ENCODE data around the gene TEAD1.

Gene TEAD1

DNA sequence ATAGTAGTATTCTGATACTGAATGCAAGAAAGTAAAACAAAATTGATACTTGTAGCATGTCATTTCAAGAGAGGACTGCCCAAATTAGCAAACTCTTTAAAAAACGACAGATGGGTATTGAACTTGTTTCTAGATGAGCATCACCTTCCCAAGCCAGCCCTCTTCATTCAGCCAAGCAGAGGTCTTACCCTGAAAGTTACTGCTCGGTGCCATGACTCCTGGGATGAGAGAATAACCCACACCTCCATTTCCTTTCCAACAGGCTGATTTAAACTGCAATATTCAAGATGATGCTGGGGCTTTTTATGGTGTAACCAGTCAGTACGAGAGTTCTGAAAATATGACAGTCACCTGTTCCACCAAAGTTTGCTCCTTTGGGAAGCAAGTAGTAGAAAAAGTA is 250.4 kb downstream of the TEAD1 start:
- Mint-ChIP-seq H3K27ac (no peak overlapping the region), H3K9me3 (no peaks in the 10 kb centered on the region), H3K36me3 (ENCODE audit: low read depth) (peaks cover 28% of the 10 kb centered on the region), H3K27me3 (ENCODE audit: low read depth) (no peaks in the 10 kb centered on the region), H3K4me3 (no peak overlapping the region), H3K4me1 (peaks cover 6% of the 10 kb centered on the region)
- TF ChIP-seq, protein P1, sequence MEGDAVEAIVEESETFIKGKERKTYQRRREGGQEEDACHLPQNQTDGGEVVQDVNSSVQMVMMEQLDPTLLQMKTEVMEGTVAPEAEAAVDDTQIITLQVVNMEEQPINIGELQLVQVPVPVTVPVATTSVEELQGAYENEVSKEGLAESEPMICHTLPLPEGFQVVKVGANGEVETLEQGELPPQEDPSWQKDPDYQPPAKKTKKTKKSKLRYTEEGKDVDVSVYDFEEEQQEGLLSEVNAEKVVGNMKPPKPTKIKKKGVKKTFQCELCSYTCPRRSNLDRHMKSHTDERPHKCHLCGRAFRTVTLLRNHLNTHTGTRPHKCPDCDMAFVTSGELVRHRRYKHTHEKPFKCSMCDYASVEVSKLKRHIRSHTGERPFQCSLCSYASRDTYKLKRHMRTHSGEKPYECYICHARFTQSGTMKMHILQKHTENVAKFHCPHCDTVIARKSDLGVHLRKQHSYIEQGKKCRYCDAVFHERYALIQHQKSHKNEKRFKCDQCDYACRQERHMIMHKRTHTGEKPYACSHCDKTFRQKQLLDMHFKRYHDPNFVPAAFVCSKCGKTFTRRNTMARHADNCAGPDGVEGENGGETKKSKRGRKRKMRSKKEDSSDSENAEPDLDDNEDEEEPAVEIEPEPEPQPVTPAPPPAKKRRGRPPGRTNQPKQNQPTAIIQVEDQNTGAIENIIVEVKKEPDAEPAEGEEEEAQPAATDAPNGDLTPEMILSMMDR (IDR thresholded peaks at IDR 0.05; ENCODE audit: unreplicated experiment in 3 of 3) = no peak

- H3K27ac Mint-ChIP-seq = no peak overlapping the region
- no peaks in the 10 kb centered on the region for H3K27me3 Mint-ChIP-seq (ENCODE audit: low read depth)
- H3K4me3 Mint-ChIP-seq = no peak overlapping the region
- H3K4me1 Mint-ChIP-seq = peaks cover 6% of the 10 kb centered on the region
- H3K9me3 Mint-ChIP-seq = no peaks in the 10 kb centered on the region
- H3K36me3 Mint-ChIP-seq (ENCODE audit: low read depth) = peaks cover 31% of the 10 kb centered on the region
- TF ChIP-seq, protein P1 (IDR thresholded peaks at IDR 0.05; ENCODE audit: unreplicated experiment in 3 of 3) = no peak
These were observed 251.3 kb downstream of the TEAD1 start for GRCh38 chr11:12925520-12925919.

DNA sequence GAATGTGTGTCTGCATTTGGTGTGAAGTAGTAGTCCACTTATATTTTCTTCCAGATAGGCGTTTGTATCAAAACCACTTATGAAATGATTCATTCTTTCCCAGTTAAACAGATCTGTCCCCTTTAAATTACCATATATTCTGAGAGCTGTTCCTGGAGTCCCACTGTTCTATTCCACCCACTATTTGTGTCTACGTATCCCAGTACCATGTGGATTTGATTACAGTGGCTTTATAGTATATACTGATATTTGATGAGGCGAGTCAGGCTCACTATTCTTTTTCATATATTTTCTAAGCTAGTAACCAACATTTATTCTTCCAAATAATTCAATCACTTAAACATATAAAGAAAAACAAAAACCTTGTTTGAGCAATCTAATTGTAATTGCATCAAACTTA is 253.0 kb downstream of the TEAD1 start:
- Mint-ChIP-seq H3K4me3 (no peak overlapping the region), H3K9me3 (no peaks in the 10 kb centered on the region), H3K27ac (no peak overlapping the region), H3K4me1 (peaks cover 6% of the 10 kb centered on the region), H3K27me3 (ENCODE audit: low read depth) (no peaks in the 10 kb centered on the region), H3K36me3 (ENCODE audit: low read depth) (peaks cover 35% of the 10 kb centered on the region)
- TF ChIP-seq, protein P1 (IDR thresholded peaks at IDR 0.05; ENCODE audit: unreplicated experiment in 3 of 3) = no peak

DNA sequence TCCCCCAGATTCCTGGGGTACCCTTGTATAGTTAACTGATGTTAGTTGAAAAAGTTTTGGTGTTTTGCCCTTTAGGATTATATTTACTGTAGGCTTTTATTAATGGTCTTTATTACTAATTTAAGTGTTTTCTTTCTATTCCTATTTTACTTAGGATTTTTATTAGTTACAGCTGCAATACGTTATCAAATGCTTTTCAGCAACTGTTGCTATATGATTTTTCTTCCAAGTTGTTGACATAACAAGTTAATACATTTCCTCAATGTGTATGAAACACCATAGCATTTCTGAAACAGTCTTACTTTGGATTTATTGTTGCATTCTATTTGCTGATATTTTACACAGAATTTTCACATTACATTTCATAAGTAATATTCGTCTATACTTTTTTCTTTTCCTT is 253.7 kb downstream of the TEAD1 start:
- no peak overlapping the region for H3K4me3 Mint-ChIP-seq
- peaks cover 37% of the 10 kb centered on the region for H3K36me3 Mint-ChIP-seq (ENCODE audit: low read depth)
- no peaks in the 10 kb centered on the region for H3K9me3 Mint-ChIP-seq
- no peaks in the 10 kb centered on the region for H3K27me3 Mint-ChIP-seq (ENCODE audit: low read depth)
- peaks cover 5% of the 10 kb centered on the region for H3K4me1 Mint-ChIP-seq
- no peak overlapping the region for H3K27ac Mint-ChIP-seq
- TF ChIP-seq, protein P1 (IDR thresholded peaks at IDR 0.05; ENCODE audit: unreplicated experiment in 3 of 3) = no peak

DNA sequence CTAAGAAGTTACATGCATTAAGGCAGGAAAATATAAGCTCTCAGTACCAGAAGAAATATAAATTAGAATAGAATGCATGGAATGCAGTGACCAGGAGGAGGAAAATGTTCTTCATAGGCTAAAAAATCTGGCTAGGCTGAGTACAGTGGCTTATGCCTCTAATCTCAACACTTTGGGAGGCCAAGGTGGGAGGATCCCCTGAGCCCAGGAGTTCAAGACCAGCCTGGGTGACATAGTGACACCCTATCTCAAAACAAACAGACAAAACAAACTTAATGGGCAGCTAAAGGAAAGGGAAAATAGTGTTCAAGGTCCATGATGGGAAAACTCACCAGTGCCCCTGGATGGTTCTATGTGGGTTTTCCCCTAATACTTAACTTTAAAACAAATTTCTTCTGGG is 256.6 kb downstream of the TEAD1 start:
- H3K4me3 Mint-ChIP-seq = no peak overlapping the region
- H3K27ac Mint-ChIP-seq = peak overlapping the region in 1 of 3 experiments; percentile 47
- H3K4me1 Mint-ChIP-seq = no peaks in the 10 kb centered on the region

DNA sequence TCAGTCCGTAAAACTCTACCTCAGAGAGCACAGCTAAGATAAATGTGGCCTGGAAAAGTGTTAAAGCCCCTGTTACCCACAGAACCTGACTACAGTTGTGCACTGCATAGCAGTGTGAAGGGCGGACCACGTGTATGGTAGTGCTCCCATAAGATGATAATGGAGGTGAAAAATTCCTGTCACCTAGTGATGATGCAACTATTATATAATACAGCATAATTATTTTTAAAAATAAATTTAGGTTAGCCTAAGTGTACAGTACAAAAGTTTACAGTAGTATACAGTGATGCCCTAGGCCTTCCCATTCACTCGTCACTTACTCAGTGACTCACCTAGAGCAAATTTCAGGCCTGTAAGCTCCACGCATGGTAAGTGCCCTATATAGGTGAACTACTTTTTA is 258.3 kb downstream of the TEAD1 start:
- Mint-ChIP-seq H3K4me1 (no peaks in the 10 kb centered on the region), H3K27me3 (ENCODE audit: low read depth) (no peaks in the 10 kb centered on the region), H3K4me3 (no peak overlapping the region), H3K9me3 (peaks cover 3% of the 10 kb centered on the region), H3K27ac (no peak overlapping the region), H3K36me3 (ENCODE audit: low read depth) (peaks cover 45% of the 10 kb centered on the region)
- TF ChIP-seq, protein P1 (IDR thresholded peaks at IDR 0.05; ENCODE audit: unreplicated experiment in 3 of 3) = no peak

More for the DNA sequence above, 256.6 kb downstream of the TEAD1 start:
- H3K27me3 Mint-ChIP-seq (ENCODE audit: low read depth) = no peaks in the 10 kb centered on the region
- TF ChIP-seq, protein P1 (IDR thresholded peaks at IDR 0.05; ENCODE audit: unreplicated experiment in 3 of 3) = no peak
- peaks cover 3% of the 10 kb centered on the region for H3K9me3 Mint-ChIP-seq
- H3K36me3 Mint-ChIP-seq (ENCODE audit: low read depth) = peaks cover 43% of the 10 kb centered on the region

Data from nephron (organoid).